WERI-Rb-1 (cell line): ENCODE measurements around the gene RAMP2.
A peak's percentile ranks its signal among the peaks of the same experiment; 100 is the strongest.

Experiments
- DNase-seq: peaks from one replicate; pipeline ENCODE4 v3.0.0-alpha.2; 2020
- H3K27ac ChIP-seq: fragments of 250-450 bp; sonication (Bioruptor Pico); 2 replicates; pipeline ENCODE4 v1.5.1; 2020; ENCODE audit warnings: mild to moderate bottlenecking, moderate library complexity
- H3K27me3 ChIP-seq: fragments of 250-450 bp; sonication (Bioruptor Pico); 2 replicates; pipeline ENCODE4 v1.5.1; 2021; ENCODE audit warnings: mild to moderate bottlenecking, low read depth, moderate library complexity; ENCODE audit not compliant: insufficient read depth, severe bottlenecking
- H3K36me3 ChIP-seq: fragments of 250-450 bp; sonication (Bioruptor Pico); 2 replicates; pipeline ENCODE4 v1.5.1; 2020; ENCODE audit warnings: mild to moderate bottlenecking, moderate library complexity
- H3K4me3 ChIP-seq: 2 replicates; pipeline ENCODE4 v1.5.1; 2011; ENCODE audit warnings: low read depth, mild to moderate bottlenecking, control low read depth, low read length
- H3K9me3 ChIP-seq: fragments of 250-450 bp; sonication (Bioruptor Pico); 2 replicates; pipeline ENCODE4 v1.5.1; 2021; ENCODE audit warnings: mild to moderate bottlenecking, moderate library complexity; ENCODE audit not compliant: severe bottlenecking
- CTCF ChIP-seq: IDR thresholded peaks from 2 replicates; pipeline ENCODE4 v1.5.1; 2011; ENCODE audit warnings: low read depth, mild to moderate bottlenecking, control low read depth, inconsistent platforms, low read length

RAMP2 gene

GRCh38 chr17:42796066-42796758 is 35.2 kb downstream of the RAMP2 start:
- TF ChIP-seq CTCF, result no peak
- no peaks in the 10 kb centered on the region for H3K27me3 ChIP-seq
- H3K27ac ChIP-seq, result no peak overlapping the region
- peaks cover 18% of the 10 kb centered on the region for H3K36me3 ChIP-seq
- no peak overlapping the region for H3K4me3 ChIP-seq
- no peak for DNase-seq
- H3K9me3 ChIP-seq, result peaks cover 8% of the 10 kb centered on the region

GRCh38 chr17:42797067-42798007 is 36.3 kb downstream of the RAMP2 start:
- Histone ChIP-seq H3K9me3 (peaks cover 8% of the 10 kb centered on the region), H3K36me3 (peaks cover 18% of the 10 kb centered on the region), H3K27ac (no peak overlapping the region), H3K27me3 (no peaks in the 10 kb centered on the region), H3K4me3 (peak overlapping the region; percentile 94)
- TF ChIP-seq CTCF, result no peak
- DNase-seq, result no peak

GRCh38 chr17:42798011-42798382 is 37.0 kb downstream of the RAMP2 start:
- TF ChIP-seq CTCF, result no peak
- Histone ChIP-seq H3K9me3 (peaks cover 8% of the 10 kb centered on the region), H3K36me3 (peaks cover 18% of the 10 kb centered on the region), H3K27me3 (no peaks in the 10 kb centered on the region), H3K27ac (peak overlapping the region; percentile 71), H3K4me3 (peak overlapping the region; percentile 94)
- DNase-seq, result no peak

GRCh38 chr17:42798383-42799380 is 37.7 kb downstream of the RAMP2 start, which contains the start of the genes CNTD1 and COA3:
Gene CNTD1, plus strand, starts transcription at chr17:42798861. Its CDS starts 207 bp downstream, at chr17:42799068.
Gene COA3, minus strand, starts transcription at chr17:42798704. Its CDS starts 23 bp downstream, at chr17:42798681.
- peaks cover 18% of the 10 kb centered on the region for H3K36me3 ChIP-seq
- peak within 1 kb of the TSS; percentile 94 for H3K4me3 ChIP-seq
- no peak for TF ChIP-seq CTCF
- H3K9me3 ChIP-seq, result peaks cover 8% of the 10 kb centered on the region
- H3K27ac ChIP-seq, result peak within 1 kb of the TSS; percentile 71
- no peaks in the 10 kb centered on the region for H3K27me3 ChIP-seq
- peak; percentile 97 for DNase-seq
